Panc1 (cell line): ENCODE measurements around the gene LDHAL6A. TPM values are rescaled to one million over a fixed set of nuclear protein-coding genes. Genes with fewer than 3 reads are reported as not detected.

ENCODE experiments used
- ATAC-seq: fragments of 200-7000 bp; cut with Tn5 transposase; 2 replicates; pipeline ENCODE4 v1.9.1; 2020; ENCODE audit warnings: mild to moderate bottlenecking, moderate library complexity
- BruUV-seq: library from RNA; stranded (reverse); fragments of 400-500 nt; replicated peaks from 2 replicates; lab custom pipeline; 2021; lab: Mats Ljungman, UMichigan
- CTCF ChIA-PET: fragments of 300-600 bp; sonication (Branson Sonifier 250); formaldehyde crosslinking; loops from one replicate; lab custom pipeline; 2022; ENCODE audit warnings: antibody characterized with exemption; lab: Charles Lee
- POLR2A ChIA-PET: fragments of 300-600 bp; sonication (Branson Sonifier 250); formaldehyde crosslinking; loops from one replicate; lab custom pipeline; 2022; ENCODE audit warnings: antibody characterized with exemption; lab: Charles Lee
- DNase-seq: peaks from one replicate; pipeline ENCODE4 v3.0.0-alpha.2; 2010; ENCODE audit warnings: low read depth, low spot score
- H3K27ac ChIP-seq: 2 replicates; pipeline ENCODE4 v1.5.1; 2011; ENCODE audit warnings: mild to moderate bottlenecking, low read length, inconsistent platforms
- H3K27me3 ChIP-seq: fragments of 200-500 bp; sonication (Bioruptor generic); 2 replicates; pipeline ENCODE4 v1.6.0; 2014; ENCODE audit warnings: low read length, inconsistent platforms; ENCODE audit not compliant: control insufficient read depth, insufficient read depth
- H3K36me3 ChIP-seq: fragments of 200-500 bp; sonication (Bioruptor generic); 2 replicates; pipeline ENCODE4 v1.5.1; 2014; ENCODE audit warnings: inconsistent platforms, mild to moderate bottlenecking, low read length, moderate library complexity; ENCODE audit not compliant: control insufficient read depth, insufficient read depth
- H3K4me1 ChIP-seq: 2 replicates; pipeline ENCODE4 v1.5.1; 2011; ENCODE audit warnings: inconsistent platforms, mild to moderate bottlenecking, low read length, moderate library complexity; ENCODE audit not compliant: control insufficient read depth, insufficient read depth
- H3K4me3 ChIP-seq, 2 experiments: 2 replicates each; pipeline ENCODE4 v1.5.1; 2011 to 2012; ENCODE audit warnings: low read depth in 2 of 2, low read length in 2 of 2, mild to moderate bottlenecking in 2 of 2, inconsistent platforms in 1 of 2, moderate library complexity in 1 of 2
- H3K9me3 ChIP-seq: fragments of 200-500 bp; sonication (Bioruptor generic); 2 replicates; pipeline ENCODE4 v1.5.1; 2014; ENCODE audit warnings: low read depth, mild to moderate bottlenecking, inconsistent platforms, low read length, moderate library complexity; ENCODE audit not compliant: control insufficient read depth, insufficient read depth
- CTCF ChIP-seq: fragments of 450-650 bp; IDR thresholded peaks from 2 replicates; pipeline ENCODE4 v1.5.1; 2017; ENCODE audit warnings: mild to moderate bottlenecking
- POLR2AphosphoS5 ChIP-seq: IDR thresholded peaks from 2 replicates; pipeline ENCODE4 v1.6.1; 2012; ENCODE audit warnings: mild to moderate bottlenecking, low read depth, low read length, moderate library complexity
- SIN3A ChIP-seq: IDR thresholded peaks from 2 replicates; pipeline ENCODE4 v1.6.1; 2012; ENCODE audit warnings: low read depth, mild to moderate bottlenecking, low read length, moderate library complexity, borderline replicate concordance; ENCODE audit not compliant: insufficient read depth
- TCF7L2 ChIP-seq: IDR thresholded peaks from 2 replicates; pipeline ENCODE4 v1.6.1; 2011; ENCODE audit warnings: mild to moderate bottlenecking, low read depth, low read length, inconsistent platforms
- in situ Hi-C: cut with HindIII; loops from 2 replicates; pipeline ENCODE4 v1.10.0; 2016; ENCODE audit warnings: low sequenced_read_pairs, low pct_unique_long_range_greater_than_20kb
- intact Hi-C: fragments of 100-400 bp; cut with micrococcal nuclease; formaldehyde crosslinking; loops from one replicate; pipeline ENCODE4 v1.10.0; 2022; ENCODE audit not compliant: unreplicated experiment
- total RNA-seq: library from RNA; stranded (reverse); gene quantifications from one replicate; pipeline ENCODE4 v1.2.1, GENCODE V29; 2021; ENCODE audit not compliant: unreplicated experiment
- TF ChIP-seq, protein P1 (sequence below), 2 experiments: IDR thresholded peaks; 2 replicates each; pipeline ENCODE4 v1.6.1; 2011 to 2012; ENCODE audit warnings: low read depth in 2 of 2, control low read depth in 1 of 2, low read length in 1 of 2, mild to moderate bottlenecking in 1 of 2, moderate library complexity in 1 of 2; ENCODE audit not compliant: insufficient read depth in 1 of 2

LDHAL6A gene
- total RNA-seq, 1 experiment from 2014 or later = not detected

DNA sequence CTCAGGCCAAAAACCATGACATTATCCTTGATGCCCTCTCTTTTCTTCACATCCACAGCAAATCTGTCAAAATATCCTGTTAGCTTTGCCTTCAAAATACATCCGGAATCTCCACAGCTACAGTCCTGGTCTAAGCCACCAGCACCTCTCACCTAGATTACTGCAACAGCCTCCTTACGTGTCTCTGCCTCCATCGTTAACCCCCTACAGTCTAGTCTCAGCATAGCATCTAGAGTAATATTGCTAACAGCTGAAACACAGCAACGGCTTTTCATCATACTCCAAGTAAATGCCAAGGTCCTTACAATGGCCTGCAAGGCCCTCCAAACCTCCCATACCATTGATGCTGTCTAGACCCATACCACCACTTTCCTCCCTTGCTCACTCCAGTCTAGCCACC lies 66.7 kb downstream of the LDHAL6A start:
- H3K27ac ChIP-seq = no peak overlapping the region
- H3K27me3 ChIP-seq = no peaks in the 10 kb centered on the region
- ATAC-seq = no peak
- no peak for DNase-seq
- TF ChIP-seq, protein P1, sequence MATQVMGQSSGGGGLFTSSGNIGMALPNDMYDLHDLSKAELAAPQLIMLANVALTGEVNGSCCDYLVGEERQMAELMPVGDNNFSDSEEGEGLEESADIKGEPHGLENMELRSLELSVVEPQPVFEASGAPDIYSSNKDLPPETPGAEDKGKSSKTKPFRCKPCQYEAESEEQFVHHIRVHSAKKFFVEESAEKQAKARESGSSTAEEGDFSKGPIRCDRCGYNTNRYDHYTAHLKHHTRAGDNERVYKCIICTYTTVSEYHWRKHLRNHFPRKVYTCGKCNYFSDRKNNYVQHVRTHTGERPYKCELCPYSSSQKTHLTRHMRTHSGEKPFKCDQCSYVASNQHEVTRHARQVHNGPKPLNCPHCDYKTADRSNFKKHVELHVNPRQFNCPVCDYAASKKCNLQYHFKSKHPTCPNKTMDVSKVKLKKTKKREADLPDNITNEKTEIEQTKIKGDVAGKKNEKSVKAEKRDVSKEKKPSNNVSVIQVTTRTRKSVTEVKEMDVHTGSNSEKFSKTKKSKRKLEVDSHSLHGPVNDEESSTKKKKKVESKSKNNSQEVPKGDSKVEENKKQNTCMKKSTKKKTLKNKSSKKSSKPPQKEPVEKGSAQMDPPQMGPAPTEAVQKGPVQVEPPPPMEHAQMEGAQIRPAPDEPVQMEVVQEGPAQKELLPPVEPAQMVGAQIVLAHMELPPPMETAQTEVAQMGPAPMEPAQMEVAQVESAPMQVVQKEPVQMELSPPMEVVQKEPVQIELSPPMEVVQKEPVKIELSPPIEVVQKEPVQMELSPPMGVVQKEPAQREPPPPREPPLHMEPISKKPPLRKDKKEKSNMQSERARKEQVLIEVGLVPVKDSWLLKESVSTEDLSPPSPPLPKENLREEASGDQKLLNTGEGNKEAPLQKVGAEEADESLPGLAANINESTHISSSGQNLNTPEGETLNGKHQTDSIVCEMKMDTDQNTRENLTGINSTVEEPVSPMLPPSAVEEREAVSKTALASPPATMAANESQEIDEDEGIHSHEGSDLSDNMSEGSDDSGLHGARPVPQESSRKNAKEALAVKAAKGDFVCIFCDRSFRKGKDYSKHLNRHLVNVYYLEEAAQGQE (IDR thresholded peaks at IDR 0.05; ENCODE audit: insufficient read depth in 1 of 2, low read depth in 2 of 2, low read length in 1 of 2) = no peak
- no peak for TF ChIP-seq POLR2AphosphoS5
- no peak for TF ChIP-seq SIN3A
- TF ChIP-seq TCF7L2 = no peak
- TF ChIP-seq CTCF = no peak; the same call in 1 of the 2 replicates
- peaks cover 9% of the 10 kb centered on the region for H3K4me1 ChIP-seq
- no peaks in the 10 kb centered on the region for H3K9me3 ChIP-seq
- CTCF ChIA-PET = interaction anchor here (0.6 kb wide), 1 partner anchor 284 kb away, joined by 3 read pairs; no protein-coding TSS in a partner anchor
- no peaks in the 10 kb centered on the region; the same call in 1 of the 2 replicates for H3K36me3 ChIP-seq
- no peak overlapping the region for H3K4me3 ChIP-seq
- POLR2A ChIA-PET = no interaction called here
- no TSS peak for BruUV-seq
- intact Hi-C loops = no loop called here
- in situ Hi-C loops = no loop called here

DNA sequence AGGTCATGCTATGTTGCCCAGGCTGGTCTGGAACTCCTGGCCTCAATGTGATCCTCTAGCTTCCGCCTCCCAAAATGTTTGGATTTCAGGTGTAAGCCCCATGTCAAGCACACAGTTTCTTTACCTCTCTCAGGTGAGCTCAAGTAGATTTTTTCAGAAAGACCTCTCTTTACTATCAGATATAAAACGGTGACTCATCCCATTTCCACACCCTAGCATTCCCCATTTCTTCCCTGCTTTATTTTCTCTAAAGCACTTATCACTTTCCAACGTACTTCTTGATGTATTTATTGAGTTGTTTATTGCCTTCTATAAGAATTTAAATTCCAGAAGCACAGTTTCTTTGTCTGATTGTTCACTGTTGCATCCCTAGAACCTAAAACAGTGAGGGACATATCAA lies 67.4 kb downstream of the LDHAL6A start:
- ChIA-PET POLR2A (interaction anchor here (0.6 kb wide), 1 partner anchor 72 kb away, joined by 3 read pairs; no protein-coding TSS in a partner anchor), CTCF (interaction anchor here (0.6 kb wide), 1 partner anchor 283 kb away, joined by 3 read pairs; no protein-coding TSS in a partner anchor)
- no peaks in the 10 kb centered on the region for H3K27me3 ChIP-seq
- intact Hi-C loops (no loop called here), in situ Hi-C loops (no loop called here)
- ATAC-seq (no peak), DNase-seq (no peak)
- no peak overlapping the region for H3K4me3 ChIP-seq
- H3K36me3 ChIP-seq = no peaks in the 10 kb centered on the region; the same call in 1 of the 2 replicates
- peaks cover 15% of the 10 kb centered on the region for H3K4me1 ChIP-seq
- H3K27ac ChIP-seq = no peak overlapping the region
- TF ChIP-seq SIN3A = no peak
- TF ChIP-seq TCF7L2 = no peak
- TF ChIP-seq POLR2AphosphoS5 = no peak
- TF ChIP-seq, protein P1 (IDR thresholded peaks at IDR 0.05; ENCODE audit: insufficient read depth in 1 of 2, low read depth in 2 of 2, low read length in 1 of 2) = no peak
- TF ChIP-seq CTCF = no peak
- no TSS peak for BruUV-seq
- H3K9me3 ChIP-seq = no peaks in the 10 kb centered on the region
